H1 (cell line): ENCODE measurements around the gene MAPKAPK5. TPM values are rescaled to one million over a fixed set of nuclear protein-coding genes. Genes with fewer than 3 reads are reported as not detected.

Experiments used
- CTCF ChIA-PET: fragments of 300-600 bp; sonication (Branson Sonifier 250); formaldehyde crosslinking; loops from one replicate; lab custom pipeline; 2021; ENCODE audit not compliant: partially characterized antibody; lab: Charles Lee
- POLR2A ChIA-PET: fragments of 300-600 bp; sonication (Branson Sonifier 250); formaldehyde crosslinking; loops from one replicate; lab custom pipeline; 2021; ENCODE audit warnings: inconsistent platforms; ENCODE audit not compliant: partially characterized antibody; lab: Charles Lee
- DNase-seq, 2 experiments: peaks; one replicate each; pipeline versions ENCODE4 v3.0.0 to v3.0.0-alpha.2; 2010 to 2022; ENCODE audit warnings: low spot score in 2 of 2, low read depth in 1 of 2, mixed read lengths in 1 of 2
- FAIRE-seq: peaks from 2 replicates; lab custom pipeline; 2011; peaks lifted over from hg19 to GRCh38; lab: Jason Lieb, UNC
- H2AFZ ChIP-seq: 2 replicates; pipeline ENCODE4 v1.8.1; 2012; ENCODE audit warnings: low read length, inconsistent platforms
- H2AK5ac ChIP-seq: 2 replicates; pipeline ENCODE4 v1.6.1; 2013; ENCODE audit warnings: low read depth, low read length
- H2BK120ac ChIP-seq: replicated peaks from 2 replicates; pipeline ENCODE3; 2013; ENCODE audit warnings: low read depth, low read length, inconsistent platforms
- H2BK12ac ChIP-seq: 2 replicates; pipeline ENCODE4 v1.6.1; 2013; ENCODE audit warnings: low read depth, low read length
- H2BK15ac ChIP-seq: 2 replicates; pipeline ENCODE4 v1.6.1; 2013; ENCODE audit warnings: low read length
- H2BK20ac ChIP-seq: 2 replicates; pipeline ENCODE4 v1.6.1; 2013; ENCODE audit warnings: low read length
- H2BK5ac ChIP-seq: 2 replicates; pipeline ENCODE4 v1.6.1; 2013; ENCODE audit warnings: low read depth, low read length
- H3K14ac ChIP-seq: 2 replicates; pipeline ENCODE4 v1.6.1; 2013; ENCODE audit warnings: inconsistent platforms; ENCODE audit not compliant: insufficient read length
- H3K18ac ChIP-seq: 2 replicates; pipeline ENCODE4 v1.6.1; 2013; ENCODE audit warnings: low read length; ENCODE audit errors: extremely low read depth
- H3K23ac ChIP-seq: 2 replicates; pipeline ENCODE4 v1.6.1; 2013; ENCODE audit warnings: inconsistent platforms; ENCODE audit not compliant: insufficient read length
- H3K23me2 ChIP-seq: 2 replicates; pipeline ENCODE4 v1.6.1; 2013; ENCODE audit warnings: low read depth, low read length
- H3K27ac ChIP-seq: 2 replicates; pipeline ENCODE4 v1.6.1; 2011; ENCODE audit warnings: low read depth, low read length, inconsistent platforms
- H3K27me3 ChIP-seq, 4 experiments: replicated peaks in 1 of 4; 1 replicate in 1 of 4; 2 replicates in 3 of 4; pipeline versions ENCODE4 v1.6.1 to v1.8.1; 2011 to 2013; ENCODE audit warnings: low read length in 3 of 4, mild to moderate bottlenecking in 3 of 4, inconsistent platforms in 2 of 4, mixed read lengths in 2 of 4, moderate library complexity in 1 of 4; ENCODE audit not compliant: control insufficient read depth in 3 of 4, insufficient read depth in 3 of 4; ENCODE audit errors: extremely low read depth in 1 of 4
- H3K36me3 ChIP-seq, 4 experiments: 2 replicates each; pipeline versions ENCODE4 v1.6.1 to v1.8.1; 2011 to 2013; ENCODE audit warnings: mild to moderate bottlenecking in 4 of 4, low read length in 3 of 4, moderate library complexity in 2 of 4, control low read depth in 1 of 4, inconsistent platforms in 1 of 4; ENCODE audit not compliant: insufficient read depth in 4 of 4, control insufficient read depth in 2 of 4
- H3K4ac ChIP-seq: replicated peaks from 2 replicates; pipeline ENCODE3; 2013; ENCODE audit warnings: low read length, low read depth, mixed read lengths, inconsistent platforms; ENCODE audit not compliant: insufficient read length
- H3K4me1 ChIP-seq, 4 experiments: replicated peaks in 1 of 4; 1 replicate in 1 of 4; 2 replicates in 3 of 4; pipeline versions ENCODE4 v1.6.1 to v1.8.1; 2011 to 2013; ENCODE audit warnings: low read length in 3 of 4, inconsistent platforms in 2 of 4, mixed read lengths in 1 of 4; ENCODE audit not compliant: insufficient read depth in 4 of 4, control insufficient read depth in 3 of 4
- H3K4me2 ChIP-seq, 2 experiments: 2 replicates each; pipeline versions ENCODE4 v1.6.1 to v1.8.1; 2011 to 2013; ENCODE audit warnings: low read depth in 2 of 2, low read length in 2 of 2, control low read depth in 1 of 2, inconsistent platforms in 1 of 2, mild to moderate bottlenecking in 1 of 2; ENCODE audit not compliant: insufficient read depth in 1 of 2
- H3K4me3 ChIP-seq, 4 experiments: fragments of 200-600, 300-600 bp in 1 of 4; sonication (generic), shearing (Covaris generic), sonication (Bioruptor Twin) in 1 of 4; 2 replicates each; pipeline versions ENCODE4 v1.5.1 to v1.8.1; 2011 to 2016; ENCODE audit warnings: low read length in 4 of 4, low read depth in 3 of 4, control low read depth in 2 of 4, inconsistent platforms in 2 of 4, mild to moderate bottlenecking in 2 of 4, mixed read lengths in 1 of 4, moderate library complexity in 1 of 4; ENCODE audit not compliant: insufficient read depth in 2 of 4; ENCODE audit errors: extremely low read depth in 1 of 4
- H3K56ac ChIP-seq: replicated peaks from 2 replicates; pipeline ENCODE3; 2013; ENCODE audit warnings: low read depth, mild to moderate bottlenecking, mixed read lengths, low read length, inconsistent platforms; ENCODE audit not compliant: insufficient read length
- H3K79me1 ChIP-seq: 2 replicates; pipeline ENCODE4 v1.6.1; 2013; ENCODE audit warnings: low read depth, low read length, control low read depth
- H3K79me2 ChIP-seq, 2 experiments: 2 replicates each; pipeline versions ENCODE4 v1.6.1 to v1.8.1; 2012 to 2013; ENCODE audit warnings: low read length in 2 of 2, mild to moderate bottlenecking in 2 of 2, inconsistent platforms in 1 of 2; ENCODE audit not compliant: insufficient read depth in 2 of 2, control insufficient read depth in 1 of 2
- H3K9ac ChIP-seq, 4 experiments: replicated peaks in 1 of 4; 1 replicate in 1 of 4; 2 replicates in 3 of 4; pipeline versions ENCODE4 v1.6.1 to v1.8.1; 2011 to 2013; ENCODE audit warnings: low read depth in 3 of 4, low read length in 3 of 4, control low read depth in 2 of 4, mild to moderate bottlenecking in 2 of 4, moderate library complexity in 2 of 4, inconsistent platforms in 1 of 4; ENCODE audit errors: extremely low read depth in 1 of 4
- H3K9me3 ChIP-seq, 2 experiments: 2 replicates each; pipeline versions ENCODE4 v1.6.1 to v1.8.1; 2012 to 2013; ENCODE audit warnings: mild to moderate bottlenecking in 2 of 2, moderate library complexity in 2 of 2, control low read depth in 1 of 2, inconsistent platforms in 1 of 2, low read depth in 1 of 2, low read length in 1 of 2, mixed read lengths in 1 of 2; ENCODE audit not compliant: insufficient read depth in 2 of 2
- H4K20me1 ChIP-seq, 2 experiments: replicated peaks in 1 of 2; 2 replicates each; pipeline versions ENCODE3 to v1.8.1; 2011 to 2013; ENCODE audit warnings: inconsistent platforms in 2 of 2, low read length in 2 of 2, mild to moderate bottlenecking in 1 of 2; ENCODE audit not compliant: insufficient read depth in 2 of 2, control insufficient read depth in 1 of 2
- H4K5ac ChIP-seq: 2 replicates; pipeline ENCODE4 v1.6.1; 2013; ENCODE audit warnings: low read length, low read depth, mixed read lengths, inconsistent platforms; ENCODE audit not compliant: insufficient read length
- H4K8ac ChIP-seq: 2 replicates; pipeline ENCODE4 v1.8.0; 2013; ENCODE audit warnings: mild to moderate bottlenecking, moderate library complexity, low read length, inconsistent platforms; ENCODE audit not compliant: insufficient read depth; ENCODE audit errors: extremely low read depth
- H4K91ac ChIP-seq: replicated peaks from 2 replicates; pipeline ENCODE3; 2013; ENCODE audit warnings: low read length, mixed read lengths, inconsistent platforms; ENCODE audit not compliant: insufficient read length
- BCL11A ChIP-seq, 2 experiments: IDR thresholded peaks; one replicate each; pipeline ENCODE4 v1.6.1; 2011; ENCODE audit warnings: low read depth in 2 of 2, low read length in 2 of 2, mild to moderate bottlenecking in 2 of 2
- GABPA ChIP-seq: IDR thresholded peaks from 2 replicates; pipeline ENCODE4 v1.6.1; 2011; ENCODE audit warnings: mild to moderate bottlenecking, low read length, moderate library complexity, borderline replicate concordance; ENCODE audit not compliant: insufficient read depth
- TAF1 ChIP-seq: IDR thresholded peaks from 2 replicates; pipeline ENCODE4 v1.6.1; 2011; ENCODE audit warnings: mild to moderate bottlenecking, low read depth, low read length
- USF2 ChIP-seq: IDR thresholded peaks from 2 replicates; pipeline ENCODE4 v1.6.1; 2011; ENCODE audit warnings: low read length, improper control_type of control experiment
- WGBS, 2 experiments: shearing (Covaris generic) in 1 of 2; methylation state at CpG; one replicate each; pipeline versions ENCODE4 v1.1.6 to v1.1.7; 2013 to 2015; ENCODE audit warnings: low lambda C conversion rate in 2 of 2, mixed read lengths in 2 of 2, inconsistent platforms in 1 of 2, low coverage in 1 of 2, missing lambda C conversion rate in 1 of 2; ENCODE audit not compliant: insufficient replicate concordance in 2 of 2, insufficient coverage in 1 of 2, insufficient read length in 1 of 2; ENCODE audit errors: extremely low coverage in 1 of 2, missing lambda C conversion rate in 1 of 2; 5-methylcytosine and 5-hydroxymethylcytosine counted together
- polyA plus RNA-seq, 7 experiments: library from polyadenylated mRNA; depleted of rRNA in 3 of 7; stranded (reverse) in 5 of 7; unstranded in 2 of 7; fragments of >200 nt in 5 of 7; fragments of 200-250 nt in 2 of 7; gene quantifications; 1 replicate in 5 of 7; 2 replicates in 1 of 7; 4 replicates in 1 of 7; pipeline versions ENCODE4 v1.2.1 to v1.2.3, GENCODE V29; 2011 to 2013; ENCODE audit warnings: missing spikeins in 2 of 7, mixed read lengths in 2 of 7
- total RNA-seq: library from RNA; stranded (reverse); fragmentation: NEBNext Ultra II Directional; extraction: Animal tissue kit (Norgen Biotek cat#: 25700); gene quantifications from 2 replicates; pipeline ENCODE4 v1.2.1, GENCODE V29; 2021

Gene MAPKAPK5
- total and polyA plus RNA-seq, 2 of the 8 experiments (the other 6 are each of a cell fraction or from before 2014, with no cell fraction given): 40.0 to 91.5 TPM

- no peak overlapping the region for H4K5ac ChIP-seq
- no peaks in the 10 kb centered on the region for H3K4me1 ChIP-seq
- no peak overlapping the region for H2BK20ac ChIP-seq
- no peaks in the 10 kb centered on the region for H3K23me2 ChIP-seq
- H3K79me2 ChIP-seq: no peaks in the 10 kb centered on the region
- no peaks in the 10 kb centered on the region for H3K9me3 ChIP-seq
- no peaks in the 10 kb centered on the region for H4K20me1 ChIP-seq
- POLR2A ChIA-PET: interaction anchor here (2.1 kb wide), 1 partner anchor 13 kb away, joined by 5 read pairs; no protein-coding TSS in a partner anchor
- H3K4me3 ChIP-seq: no peak overlapping the region
- H3K79me1 ChIP-seq: no peaks in the 10 kb centered on the region
- no peak for FAIRE-seq
- H3K14ac ChIP-seq: no peak overlapping the region
- H3K18ac ChIP-seq: no peak overlapping the region
- no peak overlapping the region for H2BK5ac ChIP-seq
- no peak overlapping the region for H2BK12ac ChIP-seq
- H4K91ac ChIP-seq: no peak overlapping the region
- H3K56ac ChIP-seq: no peak overlapping the region
- H2BK120ac ChIP-seq: no peak overlapping the region
- no peak overlapping the region for H2AK5ac ChIP-seq
- H3K4me2 ChIP-seq: no peak overlapping the region
- no peak overlapping the region for H3K4ac ChIP-seq
- H3K23ac ChIP-seq: no peak overlapping the region
- CTCF ChIA-PET: interaction anchor here (0.7 to 1.9 kb wide), 4 partner anchors 9 to 266 kb away, joined by 3 to 9 read pairs (median 6); no protein-coding TSS in a partner anchor
- 98% methylated on average over 8 of the region's 9 CpGs; no CpG with 5 or more reads in 1 of the 2 experiments for WGBS, 2 experiments
- no peak overlapping the region for H3K27ac ChIP-seq
- no peak for DNase-seq
- no peak overlapping the region for H3K9ac ChIP-seq
- H3K27me3 ChIP-seq: no peaks in the 10 kb centered on the region
- no peak overlapping the region for H4K8ac ChIP-seq
- no peak overlapping the region for H2AFZ ChIP-seq
- H3K36me3 ChIP-seq: peaks cover 7 to 29% (median 19%) of the 10 kb centered on the region in 4 experiments; a peak in 7 of 8 replicates
- H2BK15ac ChIP-seq: no peak overlapping the region
- TF ChIP-seq USF2: no peak
- no peak for TF ChIP-seq TAF1
- no peak for TF ChIP-seq GABPA
- TF ChIP-seq BCL11A (IDR thresholded peaks at IDR 0.05; ENCODE audit: low read depth in 2 of 2, low read length in 2 of 2): no peak
These were observed 42.3 kb upstream of the MAPKAPK5 start for GRCh38 chr12:111799758-111800157.
